Calu3 (cell line): Measurements from ENCODE around the gene CHST9. TPM values are rescaled to one million over a fixed set of nuclear protein-coding genes. Genes with fewer than 3 reads are reported as not detected.
"Not testable (repeated sequence)": the region's sequence is repeated elsewhere in the genome, so short reads cannot be mapped to it uniquely, and the experiment has no call there.

ENCODE experiments used
- BruUV-seq: library from RNA; stranded (reverse); fragments of 400-500 nt; replicated peaks from 2 replicates; lab custom pipeline; 2021; lab: Mats Ljungman, UMichigan
- CTCF ChIA-PET: fragments of 300-600 bp; sonication (Branson Sonifier 250); formaldehyde crosslinking; loops from one replicate; lab custom pipeline; 2022; ENCODE audit warnings: antibody characterized with exemption; lab: Charles Lee
- DNase-seq: peaks from one replicate; pipeline ENCODE4 v3.0.0; 2022
- H3K27ac Mint-ChIP-seq: one replicate; pipeline ENCODE4 v1.8.0; 2022; ENCODE audit warnings: mixed read lengths; ENCODE audit not compliant: unreplicated experiment
- H3K27me3 Mint-ChIP-seq: one replicate; pipeline ENCODE4 v1.8.0; 2022; ENCODE audit warnings: mixed read lengths; ENCODE audit not compliant: unreplicated experiment
- H3K36me3 Mint-ChIP-seq: one replicate; pipeline ENCODE4 v1.8.0; 2022; ENCODE audit warnings: mild to moderate bottlenecking, moderate library complexity, mixed read lengths; ENCODE audit not compliant: insufficient read depth, unreplicated experiment
- H3K4me1 Mint-ChIP-seq: one replicate; pipeline ENCODE4 v1.8.0; 2022; ENCODE audit warnings: mild to moderate bottlenecking, low read depth, mixed read lengths; ENCODE audit not compliant: unreplicated experiment
- H3K4me3 Mint-ChIP-seq: one replicate; pipeline ENCODE4 v1.8.0; 2022; ENCODE audit warnings: mild to moderate bottlenecking, low read depth, moderate library complexity, mixed read lengths; ENCODE audit not compliant: unreplicated experiment
- H3K9me3 Mint-ChIP-seq: one replicate; pipeline ENCODE4 v1.8.0; 2022; ENCODE audit warnings: low read depth, mixed read lengths; ENCODE audit not compliant: unreplicated experiment
- CTCF ChIP-seq: fragments of 200-600 bp; IDR thresholded peaks from one replicate; pipeline ENCODE4 v1.8.0; 2022; ENCODE audit warnings: antibody characterized with exemption; ENCODE audit not compliant: unreplicated experiment
- intact Hi-C: fragments of 100-400 bp; cut with micrococcal nuclease; formaldehyde crosslinking; loops from one replicate; pipeline ENCODE4 v1.10.0; 2022; ENCODE audit not compliant: unreplicated experiment
- total RNA-seq: library from RNA; stranded (reverse); gene quantifications from 2 replicates; pipeline ENCODE4 v1.2.3, GENCODE V29; 2022

CHST9 gene
- total RNA-seq, 1 experiment from 2014 or later = 56.9 TPM

GRCh38 chr18:26940744-26941398 lies 244.2 kb downstream of the CHST9 start:
- DNase-seq = no peak
- TF ChIP-seq CTCF = no peak
- no peaks in the 10 kb centered on the region for H3K9me3 Mint-ChIP-seq
- no TSS peak for BruUV-seq
- H3K27ac Mint-ChIP-seq = no peak overlapping the region
- intact Hi-C loops = loop anchor here (10.0 kb wide), 1 partner anchor 316 kb away; no protein-coding TSS in a partner anchor
- H3K4me3 Mint-ChIP-seq = no peak overlapping the region
- no peaks in the 10 kb centered on the region for H3K27me3 Mint-ChIP-seq
- CTCF ChIA-PET = no interaction called here
- H3K4me1 Mint-ChIP-seq = no peaks in the 10 kb centered on the region
- H3K36me3 Mint-ChIP-seq = peaks cover under 1% of the 10 kb centered on the region

GRCh38 chr18:26931659-26932058 lies 253.4 kb downstream of the CHST9 start:
- no TSS peak for BruUV-seq
- Mint-ChIP-seq H3K36me3 (no peaks in the 10 kb centered on the region), H3K27ac (no peak overlapping the region), H3K9me3 (no peaks in the 10 kb centered on the region), H3K4me3 (no peak overlapping the region), H3K4me1 (no peaks in the 10 kb centered on the region), H3K27me3 (no peaks in the 10 kb centered on the region)
- no peak for DNase-seq
- TF ChIP-seq CTCF = no peak
- CTCF ChIA-PET = no interaction called here
- intact Hi-C loops = no loop called here

GRCh38 chr18:26930630-26931029 lies 254.5 kb downstream of the CHST9 start:
- Mint-ChIP-seq H3K27ac (no peak overlapping the region), H3K36me3 (no peaks in the 10 kb centered on the region), H3K27me3 (no peaks in the 10 kb centered on the region), H3K9me3 (no peaks in the 10 kb centered on the region), H3K4me3 (no peak overlapping the region), H3K4me1 (no peaks in the 10 kb centered on the region)
- CTCF ChIA-PET = no interaction called here
- intact Hi-C loops = no loop called here
- TF ChIP-seq CTCF = no peak
- BruUV-seq = no TSS peak
- DNase-seq = no peak

GRCh38 chr18:26928670-26929313 lies 256.3 kb downstream of the CHST9 start:
- Mint-ChIP-seq H3K4me1 (no peaks in the 10 kb centered on the region), H3K9me3 (no peaks in the 10 kb centered on the region), H3K27ac (no peak overlapping the region), H3K36me3 (peaks cover 3% of the 10 kb centered on the region), H3K4me3 (no peak overlapping the region), H3K27me3 (no peaks in the 10 kb centered on the region)
- DNase-seq = no peak
- TF ChIP-seq CTCF = no peak
- CTCF ChIA-PET = no interaction called here
- intact Hi-C loops = no loop called here
- BruUV-seq = no TSS peak

- H3K36me3 Mint-ChIP-seq, intact Hi-C loops, H3K27me3 Mint-ChIP-seq, H3K27ac Mint-ChIP-seq, BruUV-seq, H3K4me3 Mint-ChIP-seq, H3K9me3 Mint-ChIP-seq, CTCF ChIA-PET, DNase-seq, H3K4me1 Mint-ChIP-seq: not testable (repeated sequence)
Measured at GRCh38 chr18:26927822-26928221, 257.3 kb downstream of the CHST9 start.
